Choroid plexus epithelial cell (primary cell): ENCODE results near the gene MGAT4B.

ENCODE experiments used
- DNase-seq: peaks from one replicate; pipeline ENCODE4 v3.0.0-alpha.2; 2010; ENCODE audit warnings: low read depth
- H3K4me3 ChIP-seq: 2 replicates; pipeline ENCODE4 v1.5.1; 2011; ENCODE audit warnings: low read depth, mild to moderate bottlenecking, control low read depth, low read length, moderate library complexity
- TF ChIP-seq, protein P1 (sequence below): conservative IDR thresholded peaks from 2 replicates; pipeline ENCODE4 v1.5.1; 2011; ENCODE audit warnings: low read depth, mild to moderate bottlenecking, control low read depth, inconsistent platforms, low read length, moderate library complexity

Gene MGAT4B

DNA sequence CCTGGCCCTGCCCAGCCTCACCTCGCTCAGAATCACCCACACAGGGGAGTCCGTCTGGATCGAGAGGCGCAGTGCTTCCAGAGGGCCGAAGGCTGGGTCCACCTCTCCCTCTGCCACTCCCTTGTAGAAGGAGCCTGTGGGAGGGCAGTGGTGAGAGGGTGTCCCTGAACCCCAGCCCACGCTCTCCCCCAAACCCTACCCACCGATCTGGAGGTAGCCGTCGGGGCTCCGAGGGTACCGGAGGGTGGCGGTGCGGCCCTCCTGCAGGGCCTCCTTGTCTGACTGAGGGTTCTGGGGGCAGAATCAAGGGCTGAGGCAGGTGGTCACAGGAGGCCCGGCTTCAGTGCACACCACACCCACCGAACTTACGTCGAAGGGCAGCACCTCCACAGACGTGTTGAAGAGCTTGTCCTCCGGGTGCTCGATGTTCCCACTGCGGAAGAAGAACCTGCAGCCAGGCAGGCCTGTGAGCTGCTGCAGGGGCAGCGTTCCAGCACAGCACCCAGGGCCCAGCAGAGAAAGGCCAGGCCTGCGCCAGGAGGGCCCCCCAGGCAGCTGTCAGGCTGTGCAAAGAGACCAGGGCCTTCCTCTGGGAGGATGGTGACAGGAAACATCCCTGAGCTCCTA is 8.4 kb downstream of the MGAT4B start:
- no peak for DNase-seq
- no peak overlapping the region for H3K4me3 ChIP-seq
- TF ChIP-seq, protein P1, sequence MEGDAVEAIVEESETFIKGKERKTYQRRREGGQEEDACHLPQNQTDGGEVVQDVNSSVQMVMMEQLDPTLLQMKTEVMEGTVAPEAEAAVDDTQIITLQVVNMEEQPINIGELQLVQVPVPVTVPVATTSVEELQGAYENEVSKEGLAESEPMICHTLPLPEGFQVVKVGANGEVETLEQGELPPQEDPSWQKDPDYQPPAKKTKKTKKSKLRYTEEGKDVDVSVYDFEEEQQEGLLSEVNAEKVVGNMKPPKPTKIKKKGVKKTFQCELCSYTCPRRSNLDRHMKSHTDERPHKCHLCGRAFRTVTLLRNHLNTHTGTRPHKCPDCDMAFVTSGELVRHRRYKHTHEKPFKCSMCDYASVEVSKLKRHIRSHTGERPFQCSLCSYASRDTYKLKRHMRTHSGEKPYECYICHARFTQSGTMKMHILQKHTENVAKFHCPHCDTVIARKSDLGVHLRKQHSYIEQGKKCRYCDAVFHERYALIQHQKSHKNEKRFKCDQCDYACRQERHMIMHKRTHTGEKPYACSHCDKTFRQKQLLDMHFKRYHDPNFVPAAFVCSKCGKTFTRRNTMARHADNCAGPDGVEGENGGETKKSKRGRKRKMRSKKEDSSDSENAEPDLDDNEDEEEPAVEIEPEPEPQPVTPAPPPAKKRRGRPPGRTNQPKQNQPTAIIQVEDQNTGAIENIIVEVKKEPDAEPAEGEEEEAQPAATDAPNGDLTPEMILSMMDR, result no peak

DNA sequence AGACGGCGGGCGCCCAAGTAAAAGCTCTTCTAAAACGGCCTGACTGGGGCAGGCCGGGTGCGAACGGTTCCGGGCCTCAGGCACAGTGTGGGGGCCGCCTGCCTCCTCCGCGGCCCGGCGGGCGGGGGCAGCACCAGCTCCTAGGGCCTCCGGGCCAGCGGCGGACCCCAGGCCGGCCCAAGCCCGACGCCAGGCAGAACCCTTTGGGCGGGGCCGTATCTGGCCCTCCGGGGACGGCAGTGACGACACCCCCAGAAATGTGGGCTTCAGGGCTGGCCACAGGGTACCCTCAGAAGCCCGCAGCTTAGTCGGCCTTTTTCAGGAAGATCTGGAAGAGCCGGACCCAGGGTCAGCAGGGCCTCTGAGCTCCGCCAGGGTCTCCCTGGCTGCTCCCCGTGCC is 8.9 kb downstream of the MGAT4B start:
- no peak for DNase-seq
- H3K4me3 ChIP-seq, result no peak overlapping the region
- TF ChIP-seq, protein P1, result no peak

DNA sequence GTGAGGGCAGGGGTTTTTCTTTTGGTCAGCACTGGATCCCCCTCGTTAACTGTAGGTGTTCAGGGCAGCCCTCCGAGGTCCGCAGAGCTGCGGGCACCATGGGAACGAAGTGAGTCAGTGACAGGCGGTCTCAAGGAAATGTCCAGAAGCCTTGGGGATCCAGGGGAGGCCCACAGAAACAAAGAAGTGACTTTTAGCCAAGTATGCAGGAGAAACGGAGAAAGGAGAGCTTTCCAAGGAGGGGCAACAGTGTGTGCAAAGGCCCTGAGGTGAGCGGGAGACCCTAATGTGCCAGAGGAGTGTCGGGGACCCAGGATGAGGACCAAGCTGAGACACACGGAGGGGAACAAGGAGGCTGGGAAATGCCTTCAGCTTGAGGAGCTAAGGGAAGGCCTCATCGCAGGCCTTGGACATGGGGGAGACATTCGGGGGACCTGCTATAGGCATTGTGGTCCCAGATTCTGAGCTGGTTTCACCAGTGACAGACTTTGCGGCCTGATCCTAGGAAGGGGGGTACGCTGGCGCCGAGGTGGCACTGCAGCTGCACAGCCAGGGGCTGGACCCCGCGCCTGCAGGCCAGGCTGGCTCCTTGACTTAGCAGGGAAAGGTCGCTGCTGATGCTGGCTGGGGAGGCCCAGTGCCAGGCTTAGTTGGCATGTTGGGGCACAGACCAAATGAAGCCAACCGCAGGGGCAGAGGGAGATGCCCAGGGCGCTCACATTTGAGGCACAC is 9.6 kb downstream of the MGAT4B start:
- TF ChIP-seq, protein P1, result no peak
- no peak for DNase-seq
- H3K4me3 ChIP-seq, result no peak overlapping the region

DNA sequence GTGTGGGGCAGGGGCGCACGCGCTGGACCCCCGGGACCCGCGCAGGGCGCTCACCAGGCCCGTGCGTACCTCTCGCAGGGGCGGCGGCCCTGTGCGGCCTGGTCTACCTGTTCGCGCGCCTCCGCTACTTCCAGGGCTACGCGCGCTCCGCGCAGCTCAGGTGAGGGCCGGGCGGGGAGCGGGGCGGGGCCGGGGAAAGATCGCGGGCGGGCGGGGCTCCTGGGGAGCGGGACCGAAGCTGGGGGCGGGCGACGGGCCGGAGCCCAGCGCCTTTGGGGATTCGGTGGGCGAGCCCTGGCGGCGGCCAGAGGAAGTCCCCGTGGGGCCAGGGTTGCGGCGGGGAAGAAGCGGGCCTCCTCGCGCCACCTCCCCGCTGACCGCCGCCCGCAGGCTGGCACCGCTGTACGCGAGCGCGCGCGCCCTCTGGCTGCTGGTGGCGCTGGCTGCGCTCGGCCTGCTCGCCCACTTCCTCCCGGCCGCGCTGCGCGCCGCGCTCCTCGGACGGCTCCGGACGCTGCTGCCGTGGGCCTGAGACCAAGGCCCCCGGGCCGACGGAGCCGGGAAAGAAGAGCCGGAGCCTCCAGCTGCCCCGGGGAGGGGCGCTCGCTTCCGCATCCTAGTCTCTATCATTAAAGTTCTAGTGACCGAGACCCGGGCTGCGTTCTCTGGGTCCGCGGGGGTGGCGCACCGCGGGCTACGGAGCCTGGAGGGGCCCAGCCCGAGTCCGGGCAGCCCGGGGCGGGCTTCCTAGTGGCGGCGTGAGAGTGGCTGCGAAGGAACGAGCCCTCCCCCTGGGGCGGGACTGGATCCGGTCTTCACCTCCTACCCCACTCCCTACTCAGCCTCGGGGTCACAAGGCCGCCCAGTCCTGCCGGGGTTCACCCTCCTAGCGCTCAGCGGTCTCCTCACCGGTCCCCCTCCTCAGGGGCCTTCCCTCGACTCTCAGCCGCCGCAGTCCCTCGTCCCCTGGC is 10.5 kb downstream of the MGAT4B start:
- peak; percentile 79 for DNase-seq
- TF ChIP-seq, protein P1, result peak; percentile 43
- H3K4me3 ChIP-seq, result peak overlapping the region; percentile 60

DNA sequence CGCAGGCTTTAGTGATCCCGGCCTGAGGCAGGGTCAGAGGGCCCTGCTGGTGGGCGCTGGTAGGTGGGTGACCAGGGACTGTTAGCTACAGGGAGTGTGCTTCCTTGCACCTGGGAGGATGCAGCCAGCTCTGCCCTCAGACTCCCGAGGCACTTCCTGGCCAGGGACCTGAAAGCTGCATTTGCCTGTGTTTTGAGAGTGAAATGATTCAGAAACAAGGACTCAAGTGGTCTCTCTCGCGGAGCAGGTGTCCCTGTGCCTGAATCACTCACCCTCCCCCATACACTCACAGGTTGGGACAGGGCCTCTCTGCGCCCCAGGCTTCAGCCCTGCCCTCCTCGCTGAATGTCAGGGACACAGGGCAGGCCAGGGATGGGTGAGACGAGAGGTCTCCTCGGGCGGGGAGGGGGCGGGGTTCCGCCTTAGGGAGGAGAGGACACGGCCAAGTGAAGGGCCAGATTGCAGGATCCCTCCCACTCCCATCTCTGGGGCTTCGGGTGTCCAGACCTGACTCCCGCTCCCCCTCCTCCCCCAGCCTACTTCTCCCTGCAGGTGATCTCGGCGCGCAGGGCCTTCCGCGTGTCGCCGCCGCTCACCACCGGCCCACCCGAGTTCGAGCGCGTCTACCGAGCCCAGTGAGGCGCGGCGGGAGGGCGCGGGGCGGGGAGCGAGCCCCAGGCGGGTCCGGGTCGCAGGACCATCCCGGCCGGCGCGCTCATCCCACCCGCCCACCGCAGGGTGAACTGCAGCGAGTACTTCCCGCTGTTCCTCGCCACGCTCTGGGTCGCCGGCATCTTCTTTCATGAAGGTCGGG is 11.4 kb downstream of the MGAT4B start:
- TF ChIP-seq, protein P1, result no peak
- no peak for DNase-seq
- peak overlapping the region; percentile 60 for H3K4me3 ChIP-seq

DNA sequence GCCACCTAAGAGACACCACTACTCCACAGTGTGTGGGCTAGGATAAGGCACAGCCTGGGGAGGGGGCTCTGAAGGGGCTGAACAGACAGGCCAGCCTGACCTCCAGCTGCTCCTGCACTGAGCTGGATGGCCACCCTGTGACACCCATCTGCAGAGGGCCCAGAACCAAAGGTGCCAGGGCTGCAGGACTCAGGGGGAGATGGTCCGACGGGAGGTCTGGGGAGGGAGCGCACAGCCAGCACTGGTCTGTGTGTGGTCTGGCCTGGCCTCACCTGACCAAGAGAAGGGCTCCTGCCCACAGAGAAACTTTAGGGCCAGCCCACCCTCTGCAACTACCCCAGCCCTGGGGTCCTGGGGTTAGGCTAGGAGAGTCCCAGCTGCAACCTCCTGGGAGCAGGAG is 12.1 kb downstream of the MGAT4B start:
- TF ChIP-seq, protein P1, result no peak
- H3K4me3 ChIP-seq, result no peak overlapping the region

More for the DNA sequence above, 12.1 kb downstream of the MGAT4B start:
- DNase-seq, result no peak
